ENCODE data around the gene OTP.

GRCh38 chr5:77643654-77644370 lies 5.3 kb upstream of the OTP start:
- no peak for TF ChIP-seq EZH2phosphoT487 (IDR thresholded peaks at IDR 0.05; ENCODE audit: low read depth)
- TF ChIP-seq, protein P1, sequence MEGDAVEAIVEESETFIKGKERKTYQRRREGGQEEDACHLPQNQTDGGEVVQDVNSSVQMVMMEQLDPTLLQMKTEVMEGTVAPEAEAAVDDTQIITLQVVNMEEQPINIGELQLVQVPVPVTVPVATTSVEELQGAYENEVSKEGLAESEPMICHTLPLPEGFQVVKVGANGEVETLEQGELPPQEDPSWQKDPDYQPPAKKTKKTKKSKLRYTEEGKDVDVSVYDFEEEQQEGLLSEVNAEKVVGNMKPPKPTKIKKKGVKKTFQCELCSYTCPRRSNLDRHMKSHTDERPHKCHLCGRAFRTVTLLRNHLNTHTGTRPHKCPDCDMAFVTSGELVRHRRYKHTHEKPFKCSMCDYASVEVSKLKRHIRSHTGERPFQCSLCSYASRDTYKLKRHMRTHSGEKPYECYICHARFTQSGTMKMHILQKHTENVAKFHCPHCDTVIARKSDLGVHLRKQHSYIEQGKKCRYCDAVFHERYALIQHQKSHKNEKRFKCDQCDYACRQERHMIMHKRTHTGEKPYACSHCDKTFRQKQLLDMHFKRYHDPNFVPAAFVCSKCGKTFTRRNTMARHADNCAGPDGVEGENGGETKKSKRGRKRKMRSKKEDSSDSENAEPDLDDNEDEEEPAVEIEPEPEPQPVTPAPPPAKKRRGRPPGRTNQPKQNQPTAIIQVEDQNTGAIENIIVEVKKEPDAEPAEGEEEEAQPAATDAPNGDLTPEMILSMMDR (IDR thresholded peaks at IDR 0.05; ENCODE audit: low read depth, low read length): no peak

Measured in OCI-LY3 (cell line).